OCI-LY3 (cell line): Measurements from ENCODE around the gene KRT8.

Source experiments
- H2AFZ ChIP-seq: fragments of 200-600, 300-600 bp; shearing (Covaris generic); 2 replicates; pipeline ENCODE4 v1.6.0; 2014; ENCODE audit warnings: antibody characterized with exemption, low read depth, low read length
- H3K27ac ChIP-seq: fragments of 200-600, 300-600 bp; sonication (generic); 2 replicates; pipeline ENCODE4 v1.5.1; 2014; ENCODE audit warnings: mild to moderate bottlenecking, low read length, moderate library complexity, mixed read lengths
- H3K27me3 ChIP-seq: fragments of 200-600, 300-600 bp; sonication (generic); 2 replicates; pipeline ENCODE4 v1.6.1; 2014; ENCODE audit warnings: low read depth, low read length, mixed read lengths
- H3K36me3 ChIP-seq: fragments of 200-600, 300-600 bp; sonication (generic); replicated peaks from 2 replicates; pipeline ENCODE3; 2014; ENCODE audit warnings: low read depth, low read length, mixed read lengths
- H3K4me1 ChIP-seq: fragments of 300-600, 200-600 bp; sonication (generic); 2 replicates; pipeline ENCODE4 v1.6.1; 2014; ENCODE audit warnings: low read length, mixed read lengths
- H3K4me2 ChIP-seq: fragments of 200-600, 300-600 bp; sonication (generic); 2 replicates; pipeline ENCODE4 v1.6.1; 2014; ENCODE audit warnings: low read length, mixed read lengths
- H3K4me3 ChIP-seq: fragments of 300-600, 200-600 bp; sonication (generic); 2 replicates; pipeline ENCODE4 v1.5.1; 2014; ENCODE audit warnings: antibody characterized with exemption, mild to moderate bottlenecking, low read length, moderate library complexity
- H3K79me2 ChIP-seq: fragments of 300-600, 200-600 bp; shearing (Covaris generic); 2 replicates; pipeline ENCODE4 v1.6.1; 2014; ENCODE audit warnings: mild to moderate bottlenecking, low read length, mixed read lengths
- H3K9ac ChIP-seq: fragments of 300-600, 200-600 bp; shearing (Covaris generic); 2 replicates; pipeline ENCODE4 v1.6.0; 2014; ENCODE audit warnings: mild to moderate bottlenecking, low read length, moderate library complexity
- H3K9me3 ChIP-seq: fragments of 200-600, 300-600 bp; shearing (Covaris generic); 2 replicates; pipeline ENCODE4 v1.6.1; 2014; ENCODE audit warnings: low read length, mixed read lengths; ENCODE audit not compliant: insufficient read depth
- H4K20me1 ChIP-seq: fragments of 200-600, 300-600 bp; sonication (generic); 2 replicates; pipeline ENCODE4 v1.6.1; 2016; ENCODE audit warnings: low read length, mixed read lengths; ENCODE audit not compliant: insufficient read depth
- EZH2phosphoT487 ChIP-seq: fragments of 200-600 bp; shearing (Covaris generic); IDR thresholded peaks from 2 replicates; pipeline ENCODE4 v1.6.1; 2018; ENCODE audit warnings: antibody characterized with exemption, mixed run types, low read depth
- TF ChIP-seq, protein P1 (sequence below): fragments of 200-600, 300-600 bp; sonication (generic); IDR thresholded peaks from 2 replicates; pipeline ENCODE4 v1.5.1; 2014; ENCODE audit warnings: antibody characterized with exemption, low read length, low read depth

The KRT8 gene

DNA sequence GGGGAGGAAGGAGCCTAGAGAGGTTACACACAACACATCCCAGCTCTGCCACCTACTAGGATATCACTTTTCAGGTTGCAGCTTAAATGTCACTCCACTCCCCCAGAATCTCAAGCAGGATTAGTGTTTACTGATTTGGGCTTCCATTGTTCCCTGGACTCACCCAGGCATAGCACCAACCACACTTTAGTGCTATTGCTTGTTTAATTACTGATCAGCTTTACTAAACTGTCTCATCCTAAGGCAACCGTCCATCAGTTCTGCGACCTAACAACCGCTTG lies 38.0 kb upstream of the KRT8 start:
- Histone ChIP-seq H4K20me1 (no peaks in the 10 kb centered on the region), H3K4me1 (no peaks in the 10 kb centered on the region), H3K9me3 (no peaks in the 10 kb centered on the region), H3K9ac (no peak overlapping the region), H3K4me2 (no peak overlapping the region), H3K79me2 (no peaks in the 10 kb centered on the region), H3K27ac (no peak overlapping the region), H3K36me3 (no peaks in the 10 kb centered on the region), H3K4me3 (no peak overlapping the region), H3K27me3 (peaks cover 35% of the 10 kb centered on the region), H2AFZ (no peak overlapping the region)
- TF ChIP-seq, protein P1, sequence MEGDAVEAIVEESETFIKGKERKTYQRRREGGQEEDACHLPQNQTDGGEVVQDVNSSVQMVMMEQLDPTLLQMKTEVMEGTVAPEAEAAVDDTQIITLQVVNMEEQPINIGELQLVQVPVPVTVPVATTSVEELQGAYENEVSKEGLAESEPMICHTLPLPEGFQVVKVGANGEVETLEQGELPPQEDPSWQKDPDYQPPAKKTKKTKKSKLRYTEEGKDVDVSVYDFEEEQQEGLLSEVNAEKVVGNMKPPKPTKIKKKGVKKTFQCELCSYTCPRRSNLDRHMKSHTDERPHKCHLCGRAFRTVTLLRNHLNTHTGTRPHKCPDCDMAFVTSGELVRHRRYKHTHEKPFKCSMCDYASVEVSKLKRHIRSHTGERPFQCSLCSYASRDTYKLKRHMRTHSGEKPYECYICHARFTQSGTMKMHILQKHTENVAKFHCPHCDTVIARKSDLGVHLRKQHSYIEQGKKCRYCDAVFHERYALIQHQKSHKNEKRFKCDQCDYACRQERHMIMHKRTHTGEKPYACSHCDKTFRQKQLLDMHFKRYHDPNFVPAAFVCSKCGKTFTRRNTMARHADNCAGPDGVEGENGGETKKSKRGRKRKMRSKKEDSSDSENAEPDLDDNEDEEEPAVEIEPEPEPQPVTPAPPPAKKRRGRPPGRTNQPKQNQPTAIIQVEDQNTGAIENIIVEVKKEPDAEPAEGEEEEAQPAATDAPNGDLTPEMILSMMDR: no peak
- TF ChIP-seq EZH2phosphoT487: no peak

DNA sequence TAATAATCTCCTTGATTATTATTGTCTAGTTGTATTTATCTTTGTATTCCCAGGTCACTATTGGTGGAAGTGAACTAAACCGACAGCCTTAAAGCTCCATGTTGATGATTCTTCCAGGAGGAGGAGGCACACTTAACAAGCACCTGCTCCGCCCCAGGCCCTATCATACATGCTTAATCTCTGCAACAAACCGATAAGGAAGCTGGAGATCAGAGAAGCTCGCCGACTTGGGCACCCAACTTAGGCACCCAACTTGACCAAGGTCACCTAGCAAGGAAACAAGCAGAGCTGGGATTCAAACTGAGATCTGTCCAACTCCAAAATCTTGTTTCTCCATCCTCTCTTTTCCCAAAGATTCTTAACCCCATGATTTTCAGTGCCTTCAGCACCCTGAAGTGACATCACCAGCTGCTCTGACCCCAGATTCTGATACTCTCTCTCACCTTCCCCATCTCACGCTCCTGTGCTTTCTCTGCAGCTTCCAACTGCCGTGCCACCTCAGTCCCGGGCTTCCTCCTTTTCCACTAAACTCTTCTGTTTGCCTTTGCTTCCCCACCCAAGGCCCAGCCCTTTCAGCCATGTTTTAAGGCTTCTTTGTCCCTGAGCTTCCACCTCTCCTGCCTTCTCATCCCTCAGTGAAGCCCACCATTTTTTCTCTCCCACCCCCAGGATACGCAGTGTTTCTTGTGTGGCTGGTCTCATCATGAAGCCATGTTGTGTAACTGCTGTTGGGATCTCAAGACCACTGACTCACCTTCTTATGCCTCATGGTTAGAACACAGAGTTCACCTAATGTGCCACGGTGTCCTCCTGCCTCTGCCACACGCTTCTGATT lies 37.4 kb upstream of the KRT8 start:
- Histone ChIP-seq H3K27ac (no peak overlapping the region), H3K4me2 (no peak overlapping the region), H2AFZ (no peak overlapping the region), H3K36me3 (no peaks in the 10 kb centered on the region), H4K20me1 (no peaks in the 10 kb centered on the region), H3K4me3 (no peak overlapping the region), H3K79me2 (no peaks in the 10 kb centered on the region), H3K27me3 (peaks cover 35% of the 10 kb centered on the region), H3K9ac (no peak overlapping the region), H3K4me1 (no peaks in the 10 kb centered on the region), H3K9me3 (no peaks in the 10 kb centered on the region)
- no peak for TF ChIP-seq EZH2phosphoT487
- TF ChIP-seq, protein P1: no peak

DNA sequence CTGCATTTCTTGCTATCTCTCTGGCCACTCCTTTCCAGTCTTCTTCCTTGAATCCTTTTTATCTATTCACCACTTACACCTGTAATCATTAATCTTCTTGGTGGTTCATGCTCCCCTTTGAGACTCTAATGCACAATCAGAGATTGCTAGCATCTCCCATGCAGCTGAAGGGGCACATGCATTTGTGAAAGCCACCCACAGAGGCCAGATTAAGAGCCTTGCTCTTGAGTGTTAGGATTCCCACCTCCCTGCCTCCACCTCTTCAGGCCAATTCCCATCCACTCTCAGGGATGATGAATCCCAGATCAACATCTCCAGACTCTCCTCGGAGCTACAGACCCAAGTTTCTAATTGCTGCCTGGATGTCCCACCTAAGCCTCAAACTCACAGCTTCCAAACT lies 24.7 kb upstream of the KRT8 start:
- Histone ChIP-seq H3K4me3 (no peak overlapping the region), H3K27me3 (0 out of 2 replicates have a peak, but pooled peaks cover 5% of the 10 kb centered on the region), H3K9me3 (no peaks in the 10 kb centered on the region), H2AFZ (no peak overlapping the region), H3K36me3 (no peaks in the 10 kb centered on the region), H4K20me1 (no peaks in the 10 kb centered on the region), H3K9ac (no peak overlapping the region), H3K4me1 (no peaks in the 10 kb centered on the region), H3K79me2 (no peaks in the 10 kb centered on the region), H3K27ac (no peak overlapping the region), H3K4me2 (no peak overlapping the region)
- TF ChIP-seq EZH2phosphoT487: no peak
- TF ChIP-seq, protein P1: no peak

DNA sequence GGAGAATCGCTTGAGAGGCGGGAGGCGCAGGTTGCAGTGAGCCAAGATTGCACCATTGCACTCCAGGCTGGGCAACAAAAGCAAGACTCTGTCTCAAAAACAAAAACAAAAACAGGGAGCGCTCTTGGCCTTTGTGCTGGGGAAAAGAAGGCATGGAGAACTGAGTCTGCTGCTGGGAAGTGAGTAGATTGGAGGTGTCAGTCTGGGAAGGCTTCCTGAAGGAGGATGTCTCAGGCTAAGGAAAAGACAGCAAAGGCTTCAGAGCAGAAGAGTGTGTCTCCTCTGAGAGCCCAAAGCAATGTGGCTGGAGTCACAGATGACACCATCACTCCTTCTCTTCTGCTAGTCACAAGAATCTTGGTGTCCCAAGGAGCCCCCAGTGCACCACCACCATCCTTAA lies 23.1 kb upstream of the KRT8 start:
- no peaks in the 10 kb centered on the region for H3K36me3 ChIP-seq
- TF ChIP-seq EZH2phosphoT487: no peak
- TF ChIP-seq, protein P1: no peak
- no peaks in the 10 kb centered on the region for H3K4me1 ChIP-seq
- H3K27ac ChIP-seq: no peak overlapping the region
- H3K27me3 ChIP-seq: 0 out of 2 replicates have a peak, but pooled peaks cover 5% of the 10 kb centered on the region
- H3K79me2 ChIP-seq: no peaks in the 10 kb centered on the region
- H3K9me3 ChIP-seq: no peaks in the 10 kb centered on the region
- H3K9ac ChIP-seq: no peak overlapping the region
- no peak overlapping the region for H2AFZ ChIP-seq
- no peak overlapping the region for H3K4me3 ChIP-seq
- no peaks in the 10 kb centered on the region for H4K20me1 ChIP-seq
- H3K4me2 ChIP-seq: no peak overlapping the region
